Stimulated activated CD4-positive, alpha-beta T cell treated with anti-CD3 and anti-CD28 coated beads, Interleukin-1b, Interleukin-23, amount 100 ng/mL, for 4 hours (primary cell): ENCODE results near the gene NDUFB3.
"Not testable (repeated sequence)": the region's sequence is repeated elsewhere in the genome, so short reads cannot be mapped to it uniquely, and the experiment has no call there.

Experiments used
- DNase-seq, 2 donors: peaks; one replicate each; pipeline ENCODE4 v3.0.0-alpha.2; 2020; ENCODE audit warnings: low read depth in 2 of 2

Gene NDUFB3

GRCh38 chr2:201093573-201093972, 21.8 kb downstream of the NDUFB3 start:
- no peak for DNase-seq

GRCh38 chr2:201100497-201100896, 28.7 kb downstream of the NDUFB3 start:
- DNase-seq = no peak

DNA sequence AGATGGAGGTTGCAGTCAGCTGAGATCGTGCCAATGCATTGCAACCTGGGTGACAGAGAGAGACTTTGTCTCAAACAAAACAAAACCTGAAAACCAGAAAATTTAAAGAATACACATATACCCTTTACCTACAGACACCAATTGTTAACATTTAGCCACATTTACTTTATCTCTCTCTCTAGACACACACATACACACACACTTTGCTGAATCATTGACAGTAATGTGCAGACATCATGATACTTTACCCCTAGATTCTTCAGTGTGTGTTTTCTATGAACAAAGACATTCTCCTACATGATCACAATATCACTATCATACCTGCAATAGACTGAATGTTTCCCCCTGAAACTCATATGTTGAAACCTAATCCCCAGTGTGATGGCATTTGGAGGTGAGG, 34.0 kb downstream of the NDUFB3 start:
- DNase-seq = no peak

DNA sequence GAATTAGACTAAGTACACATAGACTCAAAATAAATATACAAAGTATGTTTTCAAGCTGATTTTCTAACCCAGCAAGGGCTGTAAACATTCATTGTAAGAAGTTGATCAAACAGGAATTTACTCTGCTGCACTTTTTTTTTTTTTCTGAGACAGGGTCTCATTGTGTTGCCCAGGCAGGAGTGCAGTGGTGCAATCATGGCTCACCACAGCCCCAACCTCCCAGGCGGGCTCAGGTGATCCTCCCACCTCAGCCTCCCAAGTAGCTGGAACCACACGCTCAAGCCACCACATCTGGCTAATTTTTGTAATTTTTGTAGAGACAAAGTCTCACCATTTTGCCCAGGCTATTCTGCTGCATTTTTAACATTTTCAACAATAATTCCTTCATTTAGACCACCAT, 35.8 kb downstream of the NDUFB3 start:
- DNase-seq = no peak

- no peak for DNase-seq
Measured at GRCh38 chr2:201108341-201108740, 36.5 kb downstream of the NDUFB3 start.

GRCh38 chr2:201109186-201109585, 37.4 kb downstream of the NDUFB3 start:
- no peak for DNase-seq

DNA sequence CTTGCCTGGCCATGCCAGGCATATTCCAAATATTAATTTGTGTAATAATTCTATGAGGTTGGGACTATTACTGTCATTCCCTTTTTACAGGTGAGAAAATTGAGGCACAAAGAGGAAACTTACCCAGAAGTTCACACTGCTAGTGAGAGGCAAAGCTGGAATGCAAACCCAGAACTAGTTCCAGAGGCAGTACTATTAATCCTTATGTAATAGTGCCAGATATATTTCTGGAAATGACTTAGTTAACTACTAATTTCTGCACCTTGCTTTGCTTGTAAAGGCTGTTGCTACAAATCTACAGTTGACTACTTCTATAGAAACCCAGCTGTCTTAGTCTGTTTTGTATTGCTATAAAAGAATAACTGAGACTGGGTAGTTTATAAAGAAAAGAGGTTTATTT, 38.8 kb downstream of the NDUFB3 start:
- no peak for DNase-seq

DNA sequence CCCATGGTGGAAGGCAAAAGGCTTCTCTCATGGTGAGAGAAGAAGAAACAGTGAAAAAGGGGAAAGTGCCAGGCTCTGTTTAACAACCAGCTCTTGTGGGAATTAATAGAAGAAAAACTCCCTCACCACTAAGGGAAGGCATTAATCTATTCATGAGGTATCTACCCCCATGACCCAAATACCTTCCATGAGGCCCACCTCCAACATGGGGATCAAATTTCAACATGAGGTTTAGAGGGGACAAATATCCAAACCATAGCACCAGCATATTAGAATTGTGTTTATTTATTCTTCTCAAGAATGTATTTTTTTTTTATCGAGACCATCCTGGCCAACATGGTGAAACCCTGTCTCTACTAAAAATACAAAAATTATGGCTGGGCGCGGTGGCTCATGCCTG, 39.3 kb downstream of the NDUFB3 start:
- no peak for DNase-seq

DNA sequence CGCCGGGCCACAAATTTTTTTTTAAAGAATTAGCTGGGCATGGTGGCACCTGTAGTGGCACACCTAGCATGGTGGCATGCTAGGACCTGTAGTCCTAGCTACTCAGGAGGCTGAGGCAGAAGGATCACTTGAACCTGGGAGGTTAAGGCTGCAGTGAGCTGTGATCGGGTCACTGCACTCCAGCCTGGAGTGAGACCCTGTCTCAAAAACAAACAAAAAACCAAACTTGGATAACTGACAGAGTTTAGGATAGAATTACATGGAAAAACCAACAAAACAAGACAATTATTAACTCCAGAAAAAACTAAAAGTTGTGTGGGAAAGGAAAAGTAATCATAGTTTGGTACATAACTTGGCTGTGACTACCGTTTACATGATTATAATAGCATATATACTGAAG, 42.5 kb downstream of the NDUFB3 start:
- no peak for DNase-seq

GRCh38 chr2:201114846-201115245, 43.0 kb downstream of the NDUFB3 start:
- no peak for DNase-seq

- DNase-seq = peak; percentile 60 to 61
Measured at GRCh38 chr2:201116115-201116958, 44.5 kb downstream of the NDUFB3 start, which contains the start of gene CFLAR. Gene CFLAR (plus strand): TSS chr2:201116164. CDS start chr2:201129866, 13,702 bp downstream.

DNA sequence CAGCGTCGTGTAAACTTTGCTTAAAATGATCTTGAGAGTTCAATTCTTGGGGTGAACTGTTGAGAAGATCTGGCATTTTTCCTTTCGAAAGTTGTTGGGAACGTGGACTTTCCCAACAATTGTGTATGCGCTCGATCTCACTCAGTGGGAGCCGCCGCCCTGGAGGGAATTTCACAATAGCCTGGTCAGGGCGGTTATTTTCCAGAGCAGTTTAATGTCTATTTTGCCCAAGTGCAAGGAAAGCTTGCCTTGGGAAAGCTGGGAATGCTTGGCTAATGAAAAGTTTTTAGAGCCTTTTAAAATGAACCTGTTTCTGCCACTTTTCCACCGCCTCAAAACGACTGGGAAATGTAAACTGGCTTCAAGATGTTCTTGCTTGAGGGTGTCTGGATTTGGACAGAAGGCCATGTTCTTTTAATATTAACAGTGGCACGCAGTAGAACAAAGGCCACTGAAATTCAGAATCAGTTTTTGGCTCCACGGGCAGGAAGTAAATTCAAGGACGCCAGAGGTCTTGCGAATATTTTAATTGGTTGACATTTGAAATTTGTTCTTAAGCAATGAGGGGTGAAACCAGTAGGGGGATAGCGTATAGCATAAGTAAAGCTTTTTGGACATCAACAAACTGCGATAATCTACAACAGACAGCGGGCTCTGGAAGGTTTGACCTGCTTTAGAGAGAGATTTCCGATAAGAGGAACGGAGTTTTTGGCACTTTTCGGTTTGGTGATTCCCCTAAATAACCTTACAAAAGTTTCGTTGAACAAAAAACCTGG, 45.3 kb downstream of the NDUFB3 start:
- no peak for DNase-seq

DNA sequence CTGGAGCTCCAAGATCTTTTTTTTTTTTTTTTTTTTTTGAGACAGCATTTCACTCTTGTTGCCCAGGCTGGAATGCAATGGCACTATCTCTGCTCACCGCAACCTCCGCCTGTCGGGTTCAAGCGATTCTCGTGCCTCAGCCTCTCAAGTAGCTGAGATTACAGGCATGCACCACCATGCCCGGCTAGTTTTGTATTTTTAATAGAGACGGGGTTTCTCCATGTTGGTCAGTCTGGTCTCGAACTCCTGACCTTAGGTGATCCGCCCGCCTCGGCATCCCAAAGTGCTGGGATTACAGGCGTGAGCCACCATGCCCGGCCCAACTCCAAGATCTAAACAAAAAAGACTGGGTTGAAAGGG, 45.9 kb downstream of the NDUFB3 start:
- DNase-seq = not testable (repeated sequence)

GRCh38 chr2:201118121-201118960, 46.5 kb downstream of the NDUFB3 start:
- peak; percentile 80 to 81 for DNase-seq

GRCh38 chr2:201118961-201119854, 47.4 kb downstream of the NDUFB3 start:
- no peak for DNase-seq

- no peak for DNase-seq
Measured at GRCh38 chr2:201122276-201122675, 50.5 kb downstream of the NDUFB3 start.

DNA sequence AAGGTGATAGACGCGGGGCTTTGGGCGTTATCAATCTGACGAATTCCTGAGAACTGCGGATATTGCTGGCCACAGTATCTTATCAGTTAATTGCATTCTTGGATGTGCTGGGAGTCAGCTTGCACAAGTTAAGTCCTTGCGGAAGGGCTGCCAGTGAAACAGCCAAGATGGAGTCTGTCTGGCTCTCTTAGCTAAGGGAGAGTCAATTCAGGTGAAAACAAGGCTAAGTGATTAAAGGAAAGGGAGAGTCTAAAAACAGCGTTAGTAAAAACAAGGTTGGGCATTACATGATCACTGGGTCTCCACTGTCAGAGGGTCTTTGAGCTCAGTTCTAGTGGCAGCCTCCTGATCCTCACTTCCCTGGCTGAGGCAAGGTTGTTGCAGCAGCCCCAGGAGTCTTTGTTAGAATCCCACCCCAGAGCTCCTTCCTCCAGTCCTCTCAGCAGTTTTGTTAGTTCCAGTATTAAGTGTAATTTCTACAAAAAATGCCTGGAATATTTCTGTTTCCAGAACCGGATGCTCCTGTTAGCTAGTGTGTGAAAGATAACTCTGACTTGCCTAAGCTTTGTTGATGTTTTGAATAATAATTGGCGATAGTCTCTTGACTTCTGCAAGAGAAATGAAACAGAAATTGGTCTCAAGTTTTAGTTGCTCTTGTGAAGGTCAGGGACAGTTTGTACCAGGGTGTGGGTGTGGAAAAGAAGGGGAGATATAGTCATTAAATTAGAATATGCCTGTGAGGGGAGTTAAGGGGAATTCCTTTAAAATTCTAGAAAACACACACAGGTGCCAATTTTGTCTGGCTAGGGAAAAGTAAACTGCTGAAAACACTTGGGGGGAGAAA, 54.7 kb downstream of the NDUFB3 start:
- no peak for DNase-seq

- DNase-seq = no peak
Measured at GRCh38 chr2:201127152-201127511, 55.3 kb downstream of the NDUFB3 start.

GRCh38 chr2:201127570-201127969, 55.8 kb downstream of the NDUFB3 start:
- no peak for DNase-seq

DNA sequence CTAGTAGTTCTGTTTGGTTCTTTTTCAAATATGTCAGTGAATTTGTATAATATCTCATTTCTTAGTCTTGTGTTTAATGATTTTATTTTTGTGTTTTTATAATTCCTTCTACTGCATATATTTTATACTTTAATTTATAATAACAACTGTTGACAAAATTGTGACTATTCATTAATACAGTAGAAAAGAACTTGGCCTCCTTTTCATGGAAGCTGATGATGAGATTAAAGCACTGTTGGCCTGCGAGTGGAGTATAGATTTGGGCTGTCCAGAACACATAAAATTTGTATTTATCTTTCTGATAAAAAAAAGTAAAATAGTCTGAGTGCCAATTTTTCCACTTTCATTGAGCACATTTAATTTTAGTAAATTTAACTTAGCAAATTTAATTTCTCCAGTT, 56.2 kb downstream of the NDUFB3 start:
- DNase-seq = no peak
